Activated CD4-positive, alpha-beta T cell treated with anti-CD3 and anti-CD28 coated beads, Interleukin-2, amount 10 ng/mL, durations not matched to agents 7 days and 5 days (primary cell): ENCODE data around the gene POU2F1. TPM values are rescaled to one million over a fixed set of nuclear protein-coding genes. Genes with fewer than 3 reads are reported as not detected.

ENCODE experiments used
- CTCF ChIA-PET: fragments of 350-600 bp; sonication (Branson Sonifier 250); formaldehyde crosslinking; loops from one replicate; lab custom pipeline; 2021; ENCODE audit warnings: antibody characterized with exemption; lab: Charles Lee
- POLR2A ChIA-PET: fragments of 350-600 bp; sonication (Branson Sonifier 250); formaldehyde crosslinking; loops from one replicate; lab custom pipeline; 2021; ENCODE audit warnings: antibody characterized with exemption; lab: Charles Lee
- DNase-seq: peaks from one replicate; pipeline ENCODE4 v3.0.0-alpha.2; 2020
- H3K27ac Mint-ChIP-seq: one replicate; pipeline ENCODE4 v1.8.0; 2021; ENCODE audit warnings: mild to moderate bottlenecking, moderate library complexity, mixed read lengths
- H3K27me3 Mint-ChIP-seq: one replicate; pipeline ENCODE4 v1.8.0; 2021; ENCODE audit warnings: mixed read lengths
- H3K36me3 Mint-ChIP-seq: one replicate; pipeline ENCODE4 v1.8.0; 2021; ENCODE audit warnings: low read depth, mixed read lengths
- H3K4me1 Mint-ChIP-seq: one replicate; pipeline ENCODE4 v1.8.0; 2021; ENCODE audit warnings: mixed read lengths
- H3K4me3 Mint-ChIP-seq: one replicate; pipeline ENCODE4 v1.8.0; 2021; ENCODE audit warnings: mild to moderate bottlenecking, moderate library complexity, mixed read lengths
- H3K9me3 Mint-ChIP-seq: one replicate; pipeline ENCODE4 v1.8.0; 2021; ENCODE audit warnings: mixed read lengths
- total RNA-seq, 2 experiments: library from RNA; stranded (reverse); gene quantifications; one replicate each; pipeline ENCODE4 v1.2.3, GENCODE V29; 2021

Gene POU2F1
- total RNA-seq, 2 experiments from 2014 or later = 22.0 to 22.3 TPM

DNA sequence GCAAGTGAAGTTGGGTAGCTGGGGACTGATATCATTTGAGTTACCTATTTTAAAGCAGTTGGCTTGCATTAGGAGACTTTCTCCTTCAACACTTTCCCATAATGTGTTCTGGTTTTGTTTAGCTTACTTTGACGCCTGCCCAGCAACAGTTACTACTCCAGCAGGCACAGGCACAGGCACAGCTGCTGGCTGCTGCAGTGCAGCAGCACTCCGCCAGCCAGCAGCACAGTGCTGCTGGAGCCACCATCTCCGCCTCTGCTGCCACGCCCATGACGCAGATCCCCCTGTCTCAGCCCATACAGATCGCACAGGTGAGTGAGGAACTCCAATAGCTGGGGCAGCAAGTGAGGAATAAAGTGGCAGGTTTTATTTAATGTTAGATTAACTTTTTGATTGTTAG is 153.3 kb downstream of the POU2F1 start:
- H3K4me3 Mint-ChIP-seq = no peak overlapping the region
- no peak overlapping the region for H3K27ac Mint-ChIP-seq
- H3K4me1 Mint-ChIP-seq = no peaks in the 10 kb centered on the region
- DNase-seq = no peak
- H3K9me3 Mint-ChIP-seq = no peaks in the 10 kb centered on the region
- ChIA-PET CTCF (interaction anchor here (1.0 to 1.3 kb wide), 2 partner anchors 19 to 53 kb away, joined by 3 to 4 read pairs; no protein-coding TSS in a partner anchor), POLR2A (no interaction called here)
- H3K36me3 Mint-ChIP-seq = peaks cover 7% of the 10 kb centered on the region
- no peaks in the 10 kb centered on the region for H3K27me3 Mint-ChIP-seq

DNA sequence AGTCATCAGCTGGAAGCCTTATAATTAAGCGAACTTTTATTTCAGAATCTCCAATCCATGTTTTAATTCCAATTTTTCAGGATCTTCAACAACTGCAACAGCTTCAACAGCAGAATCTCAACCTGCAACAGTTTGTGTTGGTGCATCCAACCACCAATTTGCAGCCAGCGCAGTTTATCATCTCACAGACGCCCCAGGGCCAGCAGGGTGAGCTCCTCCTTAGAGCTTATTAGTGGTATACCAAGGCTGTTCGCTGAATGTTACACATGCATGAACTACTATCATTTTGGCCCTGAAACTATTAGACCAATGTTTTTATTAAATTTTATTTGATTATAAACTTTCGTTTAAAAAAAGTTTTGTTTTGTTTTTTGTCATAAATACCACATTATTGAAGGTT is 155.3 kb downstream of the POU2F1 start:
- Mint-ChIP-seq H3K27ac (no peak overlapping the region), H3K9me3 (no peaks in the 10 kb centered on the region), H3K4me3 (no peak overlapping the region), H3K36me3 (peaks cover 7% of the 10 kb centered on the region), H3K4me1 (no peaks in the 10 kb centered on the region), H3K27me3 (no peaks in the 10 kb centered on the region)
- CTCF ChIA-PET = no interaction called here
- POLR2A ChIA-PET = no interaction called here
- no peak for DNase-seq

DNA sequence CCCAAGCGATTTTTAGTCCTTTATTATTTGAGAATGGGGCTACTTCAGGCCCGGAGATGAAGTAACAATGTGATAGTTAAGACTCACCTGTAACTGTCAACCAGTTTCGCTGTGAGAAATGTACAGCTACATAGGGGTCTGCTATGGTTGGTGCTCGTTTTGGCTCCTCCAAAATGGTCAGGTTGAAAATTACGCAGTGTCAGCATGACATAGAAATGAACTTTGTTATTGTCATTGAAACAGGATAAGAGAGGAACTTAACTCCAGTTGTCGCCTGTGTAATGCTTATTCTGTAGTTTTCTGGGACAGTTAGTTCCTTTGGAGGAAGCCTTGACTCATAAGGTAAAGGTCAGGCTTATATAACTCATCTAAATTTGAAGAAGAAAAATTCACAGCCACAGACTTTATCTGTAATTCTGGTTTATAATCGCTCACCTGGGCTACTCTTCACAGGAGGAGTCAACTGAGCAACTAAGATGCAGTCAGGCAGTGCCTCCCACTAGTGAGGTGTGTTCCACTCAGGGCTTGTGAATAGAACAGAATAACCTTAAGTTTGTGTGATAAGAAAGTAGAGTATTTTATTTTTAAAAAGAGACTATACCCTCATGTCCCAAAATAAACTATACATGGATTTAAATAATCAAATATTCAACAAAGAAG is 166.7 kb downstream of the POU2F1 start:
- no peaks in the 10 kb centered on the region for H3K27me3 Mint-ChIP-seq
- no peak overlapping the region for H3K4me3 Mint-ChIP-seq
- no peaks in the 10 kb centered on the region for H3K9me3 Mint-ChIP-seq
- ChIA-PET POLR2A (no interaction called here), CTCF (no interaction called here)
- peaks cover 31% of the 10 kb centered on the region for H3K36me3 Mint-ChIP-seq
- no peak overlapping the region for H3K27ac Mint-ChIP-seq
- DNase-seq = no peak
- H3K4me1 Mint-ChIP-seq = no peaks in the 10 kb centered on the region

DNA sequence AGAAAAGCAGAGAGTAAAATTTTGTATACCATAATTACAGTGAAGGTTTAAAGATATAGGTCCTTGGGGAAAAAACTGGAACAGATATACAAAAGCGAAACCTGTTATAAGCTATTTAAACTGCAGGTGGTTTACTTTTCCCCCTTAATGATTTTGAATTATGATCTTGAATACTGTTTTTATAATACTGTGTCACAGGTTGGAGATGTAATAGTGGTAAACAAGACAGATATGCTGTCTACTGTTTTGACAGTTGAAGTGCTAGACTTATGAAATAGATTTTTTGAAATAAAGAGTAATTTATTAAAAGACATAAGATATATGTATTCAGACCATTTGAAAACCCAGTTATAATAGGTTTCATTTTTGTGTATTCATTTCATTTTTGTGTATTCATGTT is 168.3 kb downstream of the POU2F1 start:
- ChIA-PET POLR2A (no interaction called here), CTCF (interaction anchor here (0.5 kb wide), 1 partner anchor 16 kb away, joined by 4 read pairs; no protein-coding TSS in a partner anchor)
- Mint-ChIP-seq H3K27ac (no peak overlapping the region), H3K27me3 (no peaks in the 10 kb centered on the region), H3K36me3 (peaks cover 24% of the 10 kb centered on the region), H3K4me3 (no peak overlapping the region), H3K9me3 (no peaks in the 10 kb centered on the region), H3K4me1 (no peaks in the 10 kb centered on the region)
- no peak for DNase-seq

DNA sequence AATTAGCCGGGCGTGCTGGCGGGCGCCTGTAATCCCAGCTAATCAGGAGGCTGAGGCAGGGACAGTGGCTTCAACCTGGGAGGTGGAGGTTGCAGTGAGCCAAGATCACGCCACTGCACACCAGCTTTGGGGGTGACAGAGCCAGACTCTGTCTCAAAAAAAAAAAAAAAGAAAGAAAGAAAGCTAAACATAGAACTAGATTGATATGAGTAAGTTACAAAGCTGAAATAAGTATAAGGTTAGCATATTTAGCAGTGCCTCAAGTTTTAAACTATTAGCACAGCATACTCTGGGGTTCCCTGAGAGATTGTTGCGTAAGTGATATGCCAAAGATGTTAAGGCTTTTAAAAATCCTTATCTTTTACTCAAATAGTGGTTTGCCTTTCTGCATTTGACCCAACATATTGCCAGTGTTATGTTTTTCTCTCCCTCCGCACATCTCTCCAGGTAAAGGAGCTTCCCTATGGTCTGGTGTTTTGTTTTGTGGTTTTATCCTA is 171.6 kb downstream of the POU2F1 start:
- no peak overlapping the region for H3K27ac Mint-ChIP-seq
- ChIA-PET CTCF (no interaction called here), POLR2A (no interaction called here)
- no peak for DNase-seq
- H3K4me3 Mint-ChIP-seq = no peak overlapping the region
- H3K27me3 Mint-ChIP-seq = no peaks in the 10 kb centered on the region
- no peaks in the 10 kb centered on the region for H3K4me1 Mint-ChIP-seq
- no peaks in the 10 kb centered on the region for H3K9me3 Mint-ChIP-seq
- peaks cover 10% of the 10 kb centered on the region for H3K36me3 Mint-ChIP-seq

DNA sequence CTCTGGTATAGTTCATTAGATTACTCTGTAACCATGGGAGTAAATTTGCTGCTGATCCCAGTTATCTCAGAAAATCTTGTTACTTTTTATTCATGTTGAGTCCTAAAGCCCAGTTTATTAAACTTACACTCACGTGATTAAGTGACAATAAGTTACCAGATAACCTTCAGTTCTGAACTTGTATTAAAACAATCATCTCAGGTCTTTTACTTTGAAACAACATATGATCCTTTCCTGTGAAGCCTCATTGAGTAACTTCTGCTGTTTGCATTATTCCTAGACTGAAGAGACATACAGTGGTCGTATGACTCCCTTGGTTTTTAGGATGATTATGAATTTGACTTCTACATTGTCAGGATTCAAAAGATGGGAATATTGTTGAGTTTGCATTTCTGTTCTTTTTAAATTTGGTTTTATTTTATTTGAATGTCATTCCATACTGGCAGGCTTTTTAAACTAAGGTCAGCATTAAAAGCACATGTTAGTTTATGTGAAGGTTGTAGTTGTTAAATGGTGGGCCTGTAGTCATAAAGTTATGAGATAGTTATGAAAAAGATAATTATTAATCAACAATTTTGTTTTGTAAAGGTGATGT is 179.8 kb downstream of the POU2F1 start:
- H3K4me3 Mint-ChIP-seq = no peak overlapping the region
- POLR2A ChIA-PET = no interaction called here
- no peaks in the 10 kb centered on the region for H3K9me3 Mint-ChIP-seq
- peaks cover 29% of the 10 kb centered on the region for H3K36me3 Mint-ChIP-seq
- no peak overlapping the region for H3K27ac Mint-ChIP-seq
- H3K27me3 Mint-ChIP-seq = no peaks in the 10 kb centered on the region
- CTCF ChIA-PET = interaction anchor here (0.6 kb wide), 2 partner anchors 45 to 246 kb away, joined by 3 to 5 read pairs; no protein-coding TSS in a partner anchor
- peaks cover 8% of the 10 kb centered on the region for H3K4me1 Mint-ChIP-seq
- DNase-seq = no peak

DNA sequence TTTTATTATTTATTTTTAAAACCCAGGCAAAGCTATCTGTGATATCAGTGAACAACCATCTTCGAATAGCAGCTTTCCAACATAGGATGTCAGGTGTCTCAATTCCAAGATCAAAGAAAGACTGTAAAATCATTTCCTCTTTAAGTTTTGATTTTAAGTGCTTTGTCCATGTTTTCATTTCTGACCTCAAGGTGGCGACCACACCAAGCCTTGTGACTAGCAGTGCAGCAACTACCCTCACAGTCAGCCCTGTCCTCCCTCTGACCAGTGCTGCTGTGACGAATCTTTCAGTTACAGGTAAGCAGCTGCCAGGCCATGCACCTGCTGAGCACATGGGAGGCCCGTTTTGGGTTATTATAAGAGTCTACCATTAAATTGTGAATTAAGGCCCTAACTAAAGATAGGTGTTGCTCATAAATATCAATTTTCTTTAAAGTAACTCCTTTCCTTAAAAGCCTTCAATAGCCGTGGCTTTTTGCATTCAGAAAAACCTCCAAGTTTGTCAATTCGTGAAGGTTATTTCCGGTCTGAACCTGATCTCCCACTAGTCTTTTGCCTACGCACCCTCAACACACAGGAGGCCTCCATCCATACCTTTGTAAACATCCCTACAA is 180.7 kb downstream of the POU2F1 start:
- H3K9me3 Mint-ChIP-seq = no peaks in the 10 kb centered on the region
- peaks cover 34% of the 10 kb centered on the region for H3K36me3 Mint-ChIP-seq
- ChIA-PET POLR2A (no interaction called here), CTCF (interaction anchor here (0.6 to 1.6 kb wide), 4 partner anchors 26 to 136 kb away, joined by 3 to 10 read pairs (median 4); no protein-coding TSS in a partner anchor)
- no peak overlapping the region for H3K27ac Mint-ChIP-seq
- peak; percentile 59 for DNase-seq
- peaks cover 8% of the 10 kb centered on the region for H3K4me1 Mint-ChIP-seq
- H3K27me3 Mint-ChIP-seq = no peaks in the 10 kb centered on the region
- no peak overlapping the region for H3K4me3 Mint-ChIP-seq

DNA sequence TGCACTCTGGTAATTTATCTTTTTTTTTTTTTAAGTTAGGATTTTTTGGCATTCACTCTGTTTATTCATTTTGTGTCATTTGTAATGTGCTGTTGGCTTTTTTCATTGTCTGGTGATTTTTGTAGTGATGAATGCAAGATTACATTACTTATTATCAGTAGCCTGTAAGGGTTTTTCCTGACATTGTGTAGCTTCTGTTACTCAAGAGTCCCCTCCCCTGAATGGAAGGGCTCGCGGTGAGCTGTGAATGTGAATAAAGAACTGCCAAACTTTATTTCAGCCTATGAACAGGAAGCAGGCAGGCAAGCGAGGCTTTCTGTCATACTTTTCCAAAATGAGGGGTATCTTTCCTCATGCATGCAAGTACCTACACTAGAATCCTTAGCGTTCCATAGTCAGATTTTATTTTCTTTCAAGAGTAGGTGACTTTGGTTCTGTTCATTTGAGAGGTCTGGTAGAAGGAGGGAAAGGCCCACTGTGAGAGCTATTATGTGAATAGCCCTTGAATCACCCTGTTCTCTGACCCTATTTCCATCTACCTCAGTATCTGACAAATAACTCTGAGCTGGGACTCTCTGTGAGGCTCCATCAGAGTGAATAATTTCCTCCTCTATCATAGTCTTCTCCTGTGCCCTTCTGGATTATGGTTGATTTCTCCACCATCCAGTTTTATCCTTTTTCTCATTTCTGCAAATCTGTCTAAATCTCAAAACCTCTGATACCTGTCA is 183.6 kb downstream of the POU2F1 start:
- H3K36me3 Mint-ChIP-seq = peaks cover 24% of the 10 kb centered on the region
- CTCF ChIA-PET = interaction anchor here (0.6 to 0.9 kb wide), 2 partner anchors 129 to 139 kb away, joined by 3 to 4 read pairs; no protein-coding TSS in a partner anchor
- peaks cover 8% of the 10 kb centered on the region for H3K4me1 Mint-ChIP-seq
- POLR2A ChIA-PET = no interaction called here
- H3K27ac Mint-ChIP-seq = no peak overlapping the region
- no peak for DNase-seq
- no peaks in the 10 kb centered on the region for H3K27me3 Mint-ChIP-seq
- no peak overlapping the region for H3K4me3 Mint-ChIP-seq
- no peaks in the 10 kb centered on the region for H3K9me3 Mint-ChIP-seq

DNA sequence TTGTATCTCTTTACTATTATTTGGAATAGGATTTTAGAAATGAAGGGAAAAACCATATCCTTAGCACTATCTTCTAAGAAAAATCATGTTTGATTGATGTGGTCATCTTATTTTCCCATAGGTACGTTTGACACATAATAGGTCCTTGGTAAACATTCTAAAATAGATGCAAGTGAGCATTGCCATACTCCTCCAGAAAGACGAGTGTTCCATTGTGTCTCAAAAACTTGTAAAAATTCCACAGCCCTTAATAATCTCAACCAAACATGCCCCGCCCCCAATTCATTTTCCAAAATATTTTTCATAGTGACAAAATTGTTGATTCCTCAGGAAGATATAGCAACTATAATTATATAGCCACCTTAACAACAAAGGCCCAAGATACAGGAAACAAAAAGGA is 184.2 kb downstream of the POU2F1 start:
- H3K27me3 Mint-ChIP-seq = no peaks in the 10 kb centered on the region
- peaks cover 24% of the 10 kb centered on the region for H3K36me3 Mint-ChIP-seq
- ChIA-PET POLR2A (no interaction called here), CTCF (no interaction called here)
- DNase-seq = no peak
- no peak overlapping the region for H3K4me3 Mint-ChIP-seq
- H3K27ac Mint-ChIP-seq = no peak overlapping the region
- H3K9me3 Mint-ChIP-seq = no peaks in the 10 kb centered on the region
- peaks cover 8% of the 10 kb centered on the region for H3K4me1 Mint-ChIP-seq

DNA sequence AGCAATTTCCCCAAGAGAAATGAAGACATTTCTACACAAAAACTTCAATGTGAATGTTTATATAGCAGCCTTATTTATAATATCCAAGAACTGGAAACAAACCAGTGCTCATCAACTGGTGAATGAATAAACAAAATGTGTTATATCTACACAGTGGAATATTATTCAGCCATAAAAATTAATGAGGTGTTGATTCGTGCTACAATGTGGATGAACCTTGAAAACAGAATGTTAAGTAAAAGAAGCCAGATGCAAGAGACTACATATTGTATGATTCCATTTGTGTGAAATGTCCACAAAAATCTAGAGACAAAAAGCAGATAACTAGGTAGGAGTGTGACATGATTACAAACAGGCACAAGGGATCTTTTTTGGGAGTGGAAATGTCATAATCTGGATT is 187.7 kb downstream of the POU2F1 start:
- ChIA-PET POLR2A (no interaction called here), CTCF (no interaction called here)
- H3K36me3 Mint-ChIP-seq = peaks cover 26% of the 10 kb centered on the region
- H3K4me3 Mint-ChIP-seq = no peak overlapping the region
- H3K9me3 Mint-ChIP-seq = no peaks in the 10 kb centered on the region
- H3K27me3 Mint-ChIP-seq = no peaks in the 10 kb centered on the region
- H3K4me1 Mint-ChIP-seq = peaks cover 17% of the 10 kb centered on the region
- no peak for DNase-seq
- H3K27ac Mint-ChIP-seq = no peak overlapping the region

DNA sequence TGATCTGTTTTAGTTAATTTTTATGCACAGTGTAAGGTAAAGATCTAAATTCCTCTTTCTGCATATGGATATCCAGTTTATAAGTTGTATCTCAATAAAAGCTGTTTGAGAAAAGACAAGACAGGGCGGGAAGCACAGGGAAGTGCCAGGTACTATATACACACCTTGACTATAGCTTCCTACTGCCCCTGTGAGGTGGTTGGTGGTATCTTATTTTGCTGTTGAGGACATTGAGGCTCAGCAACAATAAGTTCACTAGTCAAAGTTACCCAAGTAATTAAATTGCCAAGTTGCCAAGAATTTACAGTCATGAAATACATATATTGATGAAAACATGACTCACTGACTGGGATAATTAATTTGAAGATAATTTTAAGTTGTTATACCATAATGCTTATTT is 188.5 kb downstream of the POU2F1 start:
- Mint-ChIP-seq H3K27ac (no peak overlapping the region), H3K27me3 (no peaks in the 10 kb centered on the region), H3K4me1 (peaks cover 18% of the 10 kb centered on the region), H3K36me3 (peaks cover 25% of the 10 kb centered on the region), H3K9me3 (no peaks in the 10 kb centered on the region), H3K4me3 (no peak overlapping the region)
- DNase-seq = no peak
- CTCF ChIA-PET = interaction anchor here (0.6 to 0.8 kb wide), 2 partner anchors 25 to 295 kb away, joined by 3 read pairs; no protein-coding TSS in a partner anchor
- POLR2A ChIA-PET = no interaction called here

DNA sequence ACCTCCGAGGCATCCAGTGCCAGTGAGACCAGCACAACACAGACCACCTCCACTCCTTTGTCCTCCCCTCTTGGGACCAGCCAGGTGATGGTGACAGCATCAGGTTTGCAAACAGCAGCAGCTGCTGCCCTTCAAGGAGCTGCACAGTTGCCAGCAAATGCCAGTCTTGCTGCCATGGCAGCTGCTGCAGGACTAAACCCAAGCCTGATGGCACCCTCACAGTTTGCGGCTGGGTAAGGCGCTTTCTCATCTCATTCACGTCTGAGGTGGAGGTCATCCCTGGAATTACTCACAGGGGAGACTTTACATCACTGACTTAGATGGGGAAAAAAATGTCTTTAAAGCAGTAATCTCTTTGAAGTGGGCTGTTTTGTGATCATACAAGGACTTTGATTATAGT is 191.4 kb downstream of the POU2F1 start:
- peaks cover 16% of the 10 kb centered on the region for H3K4me1 Mint-ChIP-seq
- ChIA-PET CTCF (interaction anchor here (1.0 to 1.6 kb wide), 3 partner anchors 22 to 145 kb away, joined by 3 read pairs; no protein-coding TSS in a partner anchor), POLR2A (interaction anchor here (0.6 kb wide), 1 partner anchor 171 kb away, joined by 3 read pairs; no protein-coding TSS in a partner anchor)
- no peaks in the 10 kb centered on the region for H3K27me3 Mint-ChIP-seq
- peaks cover 31% of the 10 kb centered on the region for H3K36me3 Mint-ChIP-seq
- no peaks in the 10 kb centered on the region for H3K9me3 Mint-ChIP-seq
- no peak for DNase-seq
- no peak overlapping the region for H3K27ac Mint-ChIP-seq
- H3K4me3 Mint-ChIP-seq = no peak overlapping the region
